Prostate gland (tissue), 2 donors: ENCODE measurements around the gene PGP. TPM values are rescaled to one million over a fixed set of nuclear protein-coding genes. Genes with fewer than 3 reads are reported as not detected.

ENCODE experiments used
- DNase-seq: peaks from one replicate; pipeline ENCODE4 v3.0.0-alpha.2; 2019; ENCODE audit warnings: low spot score
- H3K27ac ChIP-seq, 2 donors: fragments of 200-600 bp; sonication (generic); 2 replicates each; pipeline ENCODE4 v1.5.1; 2017 to 2019
- H3K27me3 ChIP-seq: fragments of 200-600 bp; sonication (generic); replicated peaks from 2 replicates; pipeline ENCODE4 v1.5.1; 2019; ENCODE audit not compliant: insufficient read depth
- H3K36me3 ChIP-seq, 2 donors: fragments of 200-600 bp; sonication (generic); 1 replicate in 1 of 2; 2 replicates in 1 of 2; pipeline versions ENCODE4 v1.5.1 to v1.8.1; 2017 to 2019
- H3K4me1 ChIP-seq: fragments of 200-600 bp; sonication (generic); replicated peaks from 2 replicates; pipeline ENCODE4 v1.5.1; 2019
- H3K4me3 ChIP-seq, 2 donors: fragments of 200-600 bp; sonication (generic); 2 replicates each; pipeline ENCODE4 v1.5.1; 2017 to 2019
- H3K9me3 ChIP-seq: fragments of 200-600 bp; sonication (generic); 2 replicates; pipeline ENCODE4 v1.5.1; 2017
- POLR2A ChIP-seq: fragments of 450-650 bp; IDR thresholded peaks from one replicate; pipeline ENCODE4 v1.6.1; 2016; ENCODE audit warnings: antibody characterized with exemption, mild to moderate bottlenecking
- POLR2AphosphoS5 ChIP-seq: sonication (generic); formaldehyde crosslinking; IDR thresholded peaks from one replicate; pipeline ENCODE4 v1.6.1; 2017; ENCODE audit warnings: antibody characterized with exemption
- WGBS: methylation state at CpG from one replicate; pipeline ENCODE4 v1.1.5; 2018; 5-methylcytosine and 5-hydroxymethylcytosine counted together
- intact Hi-C: fragments of 100-400 bp; cut with DNase I; formaldehyde crosslinking; loops from one replicate; pipeline ENCODE4 v1.14.2; 2022
- total RNA-seq, 2 donors: library from RNA; depleted of rRNA; stranded (reverse); fragments of >200 nt; gene quantifications; one replicate each; pipeline ENCODE4 v1.1.0, GENCODE V29; 2016
- TF ChIP-seq, protein P1 (sequence below), 4 experiments: fragments of 200-600 bp in 2 of 4; fragments of 450-650 bp in 2 of 4; sonication (generic) in 2 of 4; IDR thresholded peaks; 1 replicate in 3 of 4; 2 replicates in 1 of 4; pipeline ENCODE4 v1.5.1; 2016 to 2019; ENCODE audit warnings: antibody characterized with exemption in 4 of 4, mild to moderate bottlenecking in 2 of 4, moderate library complexity in 2 of 4

PGP gene
- total RNA-seq, 2 donors from 2014 or later = 12.7 to 23.7 TPM

GRCh38 chr16:2187212-2187611, 27.4 kb downstream of the PGP start:
- Histone ChIP-seq H3K9me3 (no peaks in the 10 kb centered on the region), H3K27ac (no peak overlapping the region), H3K4me3 (no peak overlapping the region), H3K36me3 (no peaks in the 10 kb centered on the region), H3K27me3 (no peaks in the 10 kb centered on the region), H3K4me1 (no peaks in the 10 kb centered on the region)
- intact Hi-C loops = no loop called here
- TF ChIP-seq POLR2AphosphoS5 (no peak), POLR2A (no peak)
- TF ChIP-seq, protein P1, sequence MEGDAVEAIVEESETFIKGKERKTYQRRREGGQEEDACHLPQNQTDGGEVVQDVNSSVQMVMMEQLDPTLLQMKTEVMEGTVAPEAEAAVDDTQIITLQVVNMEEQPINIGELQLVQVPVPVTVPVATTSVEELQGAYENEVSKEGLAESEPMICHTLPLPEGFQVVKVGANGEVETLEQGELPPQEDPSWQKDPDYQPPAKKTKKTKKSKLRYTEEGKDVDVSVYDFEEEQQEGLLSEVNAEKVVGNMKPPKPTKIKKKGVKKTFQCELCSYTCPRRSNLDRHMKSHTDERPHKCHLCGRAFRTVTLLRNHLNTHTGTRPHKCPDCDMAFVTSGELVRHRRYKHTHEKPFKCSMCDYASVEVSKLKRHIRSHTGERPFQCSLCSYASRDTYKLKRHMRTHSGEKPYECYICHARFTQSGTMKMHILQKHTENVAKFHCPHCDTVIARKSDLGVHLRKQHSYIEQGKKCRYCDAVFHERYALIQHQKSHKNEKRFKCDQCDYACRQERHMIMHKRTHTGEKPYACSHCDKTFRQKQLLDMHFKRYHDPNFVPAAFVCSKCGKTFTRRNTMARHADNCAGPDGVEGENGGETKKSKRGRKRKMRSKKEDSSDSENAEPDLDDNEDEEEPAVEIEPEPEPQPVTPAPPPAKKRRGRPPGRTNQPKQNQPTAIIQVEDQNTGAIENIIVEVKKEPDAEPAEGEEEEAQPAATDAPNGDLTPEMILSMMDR (IDR thresholded peaks at IDR 0.05) = no peak
- WGBS = 67% methylated on average over 17 of the region's 17 CpGs
- DNase-seq = no peak

DNA sequence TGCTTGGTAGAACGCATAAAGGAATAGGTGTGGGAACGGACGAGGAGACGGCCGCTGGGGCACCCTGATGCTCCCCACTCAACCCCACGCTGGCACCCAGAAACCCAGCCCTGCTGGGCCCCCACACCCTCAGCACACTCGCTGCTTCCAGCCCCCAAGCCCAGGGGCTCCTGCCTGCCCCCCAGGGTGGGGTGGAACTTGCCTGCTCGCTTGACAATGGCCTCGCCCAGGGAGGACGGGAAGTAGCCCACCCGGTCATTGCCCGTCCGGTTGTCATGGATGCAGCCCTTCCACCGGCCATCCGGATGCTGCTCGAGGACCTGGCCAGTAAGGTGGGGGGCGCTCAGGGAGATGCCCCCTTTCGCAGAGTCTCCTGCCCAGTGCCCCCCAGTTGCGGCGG, 28.1 kb downstream of the PGP start:
- Histone ChIP-seq H3K4me3 (no peak overlapping the region), H3K27me3 (no peaks in the 10 kb centered on the region), H3K27ac (no peak overlapping the region), H3K36me3 (no peaks in the 10 kb centered on the region), H3K4me1 (no peaks in the 10 kb centered on the region), H3K9me3 (no peaks in the 10 kb centered on the region)
- intact Hi-C loops = no loop called here
- no peak for TF ChIP-seq POLR2A
- DNase-seq = no peak
- WGBS = 91% methylated on average over 19 of the region's 20 CpGs

GRCh38 chr16:2186064-2186463, 28.6 kb downstream of the PGP start:
- no peak for DNase-seq
- no peak overlapping the region for H3K4me3 ChIP-seq
- no peaks in the 10 kb centered on the region for H3K36me3 ChIP-seq
- H3K27ac ChIP-seq = no peak overlapping the region
- TF ChIP-seq POLR2AphosphoS5 (no peak), POLR2A (no peak)
- TF ChIP-seq, protein P1 (IDR thresholded peaks at IDR 0.05) = no peak
- WGBS = 90% methylated on average over 13 of the region's 13 CpGs
- no peaks in the 10 kb centered on the region for H3K4me1 ChIP-seq
- H3K27me3 ChIP-seq = no peaks in the 10 kb centered on the region
- intact Hi-C loops = no loop called here
- H3K9me3 ChIP-seq = no peaks in the 10 kb centered on the region

DNA sequence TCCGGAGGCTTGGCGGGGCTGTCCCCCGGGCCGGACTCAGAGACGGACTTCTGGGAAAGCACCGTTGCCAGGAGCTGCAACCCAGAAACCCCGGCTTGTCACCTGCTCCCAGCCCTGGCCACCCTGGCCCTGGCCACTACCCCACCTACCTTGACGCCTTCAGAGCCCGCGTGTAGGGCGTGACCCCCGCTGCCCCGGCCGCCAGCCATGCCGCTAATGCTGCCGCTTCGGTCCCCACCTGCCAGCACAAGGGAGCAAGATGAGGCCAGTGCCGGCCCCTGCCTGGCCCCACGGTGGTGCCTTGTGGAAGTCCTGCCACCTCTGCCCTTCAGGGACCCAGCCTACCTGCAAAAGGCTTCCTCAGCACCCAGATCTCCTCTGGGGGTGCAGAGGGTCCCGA, 29.7 kb downstream of the PGP start:
- H3K27ac ChIP-seq = no peak overlapping the region
- intact Hi-C loops = no loop called here
- no peaks in the 10 kb centered on the region for H3K27me3 ChIP-seq
- 88% methylated on average over 20 of the region's 20 CpGs for WGBS
- H3K36me3 ChIP-seq = no peaks in the 10 kb centered on the region
- DNase-seq = no peak
- no peaks in the 10 kb centered on the region for H3K9me3 ChIP-seq
- H3K4me1 ChIP-seq = no peaks in the 10 kb centered on the region
- H3K4me3 ChIP-seq = no peak overlapping the region
- TF ChIP-seq POLR2AphosphoS5 (no peak), POLR2A (no peak)
- TF ChIP-seq, protein P1 (IDR thresholded peaks at IDR 0.05) = no peak

- TF ChIP-seq, protein P1 (IDR thresholded peaks at IDR 0.05) = no peak
- TF ChIP-seq POLR2AphosphoS5 (no peak), POLR2A (no peak)
- Histone ChIP-seq H3K4me1 (no peaks in the 10 kb centered on the region), H3K27me3 (no peaks in the 10 kb centered on the region)
Measured at GRCh38 chr16:2184346-2184745, 30.3 kb downstream of the PGP start.

More at GRCh38 chr16:2184346-2184745, 30.3 kb downstream of the PGP start:
- H3K9me3 ChIP-seq = no peaks in the 10 kb centered on the region
- intact Hi-C loops = no loop called here
- H3K27ac ChIP-seq = no peak overlapping the region
- 87% methylated on average over 19 of the region's 19 CpGs for WGBS
- no peak for DNase-seq
- H3K36me3 ChIP-seq = no peaks in the 10 kb centered on the region
- no peak overlapping the region for H3K4me3 ChIP-seq
